ENCODE measurements around the gene MYO1E. TPM values are rescaled to one million over a fixed set of nuclear protein-coding genes. Genes with fewer than 3 reads are reported as not detected.

MYO1E gene
- total RNA-seq, 4 donors from 2014 or later, result 23.3 to 99.8 (median 66.5) TPM

- no peak overlapping the region for H3K4me3 ChIP-seq
- peak overlapping the region; percentile 32 to 67 for H3K27ac ChIP-seq
- no peak for DNase-seq
- no peaks in the 10 kb centered on the region for H3K36me3 ChIP-seq
- no peaks in the 10 kb centered on the region for H3K27me3 ChIP-seq
- H3K9me3 ChIP-seq, result no peaks in the 10 kb centered on the region
- intact Hi-C loops (cut with DNase I; ENCODE audit: low total_unique reads), result no loop called here
- H3K4me1 ChIP-seq, result no peaks in the 10 kb centered on the region
- TF ChIP-seq POLR2A (IDR thresholded peaks at IDR 0.05) (no peak), CTCF (IDR thresholded peaks at IDR 0.05) (no peak)
These were observed 127.1 kb downstream of the MYO1E start for GRCh38 chr15:59245559-59245958.

GRCh38 chr15:59244337-59244736 is 128.3 kb downstream of the MYO1E start:
- H3K4me1 ChIP-seq, result no peaks in the 10 kb centered on the region
- DNase-seq, result no peak
- no peaks in the 10 kb centered on the region for H3K27me3 ChIP-seq
- H3K9me3 ChIP-seq, result no peaks in the 10 kb centered on the region
- H3K36me3 ChIP-seq, result no peaks in the 10 kb centered on the region
- no peak overlapping the region for H3K4me3 ChIP-seq
- intact Hi-C loops (cut with DNase I; ENCODE audit: low total_unique reads), result no loop called here
- peak overlapping the region; percentile 32 to 67 for H3K27ac ChIP-seq
- no peak for TF ChIP-seq POLR2A (IDR thresholded peaks at IDR 0.05)
- no peak for TF ChIP-seq CTCF (IDR thresholded peaks at IDR 0.05)

GRCh38 chr15:59243622-59244021 is 129.0 kb downstream of the MYO1E start:
- Histone ChIP-seq H3K9me3 (no peaks in the 10 kb centered on the region), H3K27ac (peak overlapping the region; percentile 32 to 67), H3K36me3 (no peaks in the 10 kb centered on the region), H3K4me1 (no peaks in the 10 kb centered on the region), H3K4me3 (no peak overlapping the region), H3K27me3 (no peaks in the 10 kb centered on the region)
- no peak for DNase-seq
- TF ChIP-seq POLR2A (IDR thresholded peaks at IDR 0.05), result no peak
- TF ChIP-seq CTCF (IDR thresholded peaks at IDR 0.05), result no peak
- intact Hi-C loops (cut with DNase I; ENCODE audit: low total_unique reads), result no loop called here

GRCh38 chr15:59242649-59243048 is 130.0 kb downstream of the MYO1E start:
- no peak for TF ChIP-seq CTCF (IDR thresholded peaks at IDR 0.05)
- TF ChIP-seq POLR2A (IDR thresholded peaks at IDR 0.05), result no peak
- no peak for DNase-seq
- H3K4me1 ChIP-seq, result no peaks in the 10 kb centered on the region
- H3K9me3 ChIP-seq, result no peaks in the 10 kb centered on the region
- no peak overlapping the region for H3K27ac ChIP-seq
- intact Hi-C loops (cut with DNase I; ENCODE audit: low total_unique reads), result no loop called here
- no peaks in the 10 kb centered on the region for H3K27me3 ChIP-seq
- H3K4me3 ChIP-seq, result no peak overlapping the region
- no peaks in the 10 kb centered on the region for H3K36me3 ChIP-seq

- H3K4me1 ChIP-seq, result no peaks in the 10 kb centered on the region
- H3K36me3 ChIP-seq, result no peaks in the 10 kb centered on the region
- H3K27ac ChIP-seq, result peak overlapping the region; percentile 19 to 28
- TF ChIP-seq POLR2A (IDR thresholded peaks at IDR 0.05), result no peak
- TF ChIP-seq CTCF (IDR thresholded peaks at IDR 0.05), result no peak
- no peak for DNase-seq
- no peaks in the 10 kb centered on the region for H3K27me3 ChIP-seq
- intact Hi-C loops (cut with DNase I; ENCODE audit: low total_unique reads), result no loop called here
- H3K9me3 ChIP-seq, result no peaks in the 10 kb centered on the region
- no peak overlapping the region for H3K4me3 ChIP-seq
These were observed 132.6 kb downstream of the MYO1E start for GRCh38 chr15:59240036-59240435.

Measured in uterus (tissue), 4 donors.